Globus pallidus (tissue), 1 donor: ENCODE measurements around the gene ALMS1.
A peak's percentile ranks its signal among the peaks of the same experiment; 100 is the strongest.
"Not testable (repeated sequence)": the region's sequence is repeated elsewhere in the genome, so short reads cannot be mapped to it uniquely, and the experiment has no call there.

ENCODE experiments used
- DNase-seq: peaks from one replicate; pipeline ENCODE4 v3.0.0-alpha.2; 2015; ENCODE audit warnings: low spot score

The ALMS1 gene

DNA sequence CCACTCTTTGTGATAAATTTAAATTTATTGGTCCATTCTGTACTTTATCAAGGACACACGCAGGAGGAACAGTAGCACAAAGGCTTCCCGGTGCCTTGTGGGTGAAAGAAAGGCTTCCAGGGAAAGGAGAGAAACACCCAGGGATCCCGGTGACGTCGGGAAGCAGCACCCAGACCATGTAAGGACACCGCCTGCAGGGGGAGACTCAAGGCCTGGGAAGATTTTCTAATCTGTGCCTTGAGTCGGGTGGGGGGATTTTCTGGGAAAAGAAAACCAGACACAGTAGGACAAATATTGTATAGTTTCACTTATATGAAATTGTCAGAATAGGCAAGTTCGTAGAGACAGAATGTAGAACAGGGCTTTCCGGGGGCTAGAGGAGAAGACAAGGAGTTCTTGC is 239.0 kb downstream of the ALMS1 start:
- DNase-seq = not testable (repeated sequence)

GRCh38 chr2:73626237-73626636 is 240.6 kb downstream of the ALMS1 start:
- not testable (repeated sequence) for DNase-seq

DNA sequence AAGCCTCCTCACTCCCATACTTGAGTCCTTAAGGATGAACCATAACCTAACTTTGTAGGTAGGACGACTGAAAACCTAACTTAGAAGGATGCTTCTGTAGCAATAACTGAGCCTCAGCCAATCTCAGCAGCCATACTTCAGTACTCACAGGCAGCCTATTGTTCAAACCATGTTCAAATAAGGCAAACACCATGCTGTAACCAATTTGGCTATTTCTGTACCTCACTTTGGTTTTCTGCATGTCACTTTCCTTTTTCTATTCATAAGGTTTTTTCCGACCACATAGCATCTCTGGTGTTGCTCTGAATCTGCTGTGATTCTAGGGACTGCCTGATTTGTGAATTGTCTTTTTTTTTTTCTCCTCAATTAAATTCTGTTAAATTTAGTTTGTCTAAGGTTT is 242.9 kb downstream of the ALMS1 start:
- DNase-seq = not testable (repeated sequence)

GRCh38 chr2:73630662-73631266 is 245.1 kb downstream of the ALMS1 start:
- DNase-seq = not testable (repeated sequence)

GRCh38 chr2:73636977-73637376 is 251.3 kb downstream of the ALMS1 start:
- DNase-seq = not testable (repeated sequence)

- no peak for DNase-seq
Measured at GRCh38 chr2:73638429-73638828, 252.8 kb downstream of the ALMS1 start.

GRCh38 chr2:73640511-73640911 is 254.9 kb downstream of the ALMS1 start:
- DNase-seq = peak; percentile 24

DNA sequence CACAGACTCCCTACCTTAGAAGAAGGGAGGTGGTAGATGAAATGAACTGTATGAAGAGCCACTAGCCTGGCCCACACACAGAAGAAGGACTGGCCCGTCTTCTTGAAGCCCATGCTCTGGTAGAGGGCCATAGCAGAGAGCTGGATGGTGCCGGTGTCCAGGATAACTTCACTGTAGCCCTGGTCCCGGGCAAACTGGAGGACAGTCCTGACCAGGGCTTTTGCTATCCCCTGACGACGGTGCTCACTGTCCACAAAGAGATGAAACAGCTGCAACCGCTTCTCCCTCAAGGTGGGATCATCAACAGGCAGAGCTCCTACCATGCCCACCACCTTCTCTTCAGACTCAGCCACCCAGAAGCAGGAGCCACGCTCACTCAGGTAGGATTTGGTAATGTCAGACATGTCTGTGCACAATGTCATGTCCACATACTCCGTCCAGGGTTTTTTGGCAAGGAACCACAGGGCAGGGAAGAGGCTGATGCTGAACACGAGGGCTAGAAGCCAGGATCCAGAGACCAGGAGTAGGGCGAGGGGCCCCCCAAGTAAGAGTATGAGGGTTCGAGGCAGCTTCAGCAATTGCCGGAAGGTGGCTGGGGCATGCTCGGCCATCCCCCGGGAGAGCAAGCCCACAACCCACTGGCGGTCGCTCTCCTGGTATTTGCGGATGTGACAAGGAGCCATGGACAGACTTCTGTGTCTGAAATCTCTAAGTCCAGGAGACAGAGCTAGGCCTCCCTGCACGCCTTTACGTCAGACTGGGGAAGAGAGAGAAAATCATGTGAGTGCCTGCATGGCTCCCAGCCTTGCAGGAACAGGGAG is 255.5 kb downstream of the ALMS1 start:
- no peak for DNase-seq

GRCh38 chr2:73641767-73642062 is 256.1 kb downstream of the ALMS1 start:
- no peak for DNase-seq

- DNase-seq = no peak
Measured at GRCh38 chr2:73642338-73643018, 256.8 kb downstream of the ALMS1 start, which contains the start of gene NAT8. TSS of gene NAT8 (minus strand) at chr2:73642422. CDS start at chr2:73641628, 794 bp downstream.

- DNase-seq = not testable (repeated sequence)
Measured at GRCh38 chr2:73647690-73648089, 262.1 kb downstream of the ALMS1 start.

- no peak for DNase-seq
Measured at GRCh38 chr2:73651591-73652230, 266.1 kb downstream of the ALMS1 start.

- no peak for DNase-seq
Measured at GRCh38 chr2:73652348-73652747, 266.7 kb downstream of the ALMS1 start.

GRCh38 chr2:73654175-73654574 is 268.5 kb downstream of the ALMS1 start:
- DNase-seq = no peak
